ENCODE measurements around the gene FAM120B.

FAM120B gene

DNA sequence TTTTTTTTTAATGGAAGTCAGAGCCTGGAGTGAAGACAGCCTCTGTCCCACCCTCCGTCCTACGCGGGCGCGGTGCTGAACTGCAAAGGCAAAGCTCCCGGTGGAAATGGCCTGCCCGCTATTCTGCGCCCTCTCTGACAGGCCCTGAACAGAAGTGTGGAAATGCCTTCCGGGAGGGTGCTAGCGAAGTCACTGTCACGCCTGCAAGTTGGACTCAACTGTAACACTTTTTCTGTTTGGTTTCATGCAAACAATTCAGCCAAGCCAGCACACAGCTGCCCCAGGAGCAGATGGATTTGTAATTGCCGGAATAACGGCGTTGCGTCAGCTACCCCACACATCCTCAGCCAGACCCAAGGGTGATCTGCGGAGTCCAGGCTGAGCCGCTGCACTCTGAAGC, 138.9 kb downstream of the FAM120B start:
- H3K9me3 ChIP-seq (ENCODE audit: control insufficient read depth, low read length): no peaks in the 10 kb centered on the region
- H3K36me3 ChIP-seq (ENCODE audit: control insufficient read depth, insufficient read depth, low read length): no peaks in the 10 kb centered on the region
- 95 to 97% methylated on average over 14 to 17 of the region's 17 CpGs for WGBS, 2 experiments (ENCODE audit: insufficient coverage in 2 of 2)
- H3K27ac ChIP-seq (ENCODE audit: low read depth, low read length, severe bottlenecking): no peak overlapping the region
- no peak overlapping the region for H3K4me3 ChIP-seq (ENCODE audit: extremely low read depth, insufficient read depth, low read length, poor library complexity, severe bottlenecking)
- H3K4me1 ChIP-seq (ENCODE audit: control insufficient read depth, insufficient read depth, low read length, poor library complexity, severe bottlenecking): peaks cover 5% of the 10 kb centered on the region

DNA sequence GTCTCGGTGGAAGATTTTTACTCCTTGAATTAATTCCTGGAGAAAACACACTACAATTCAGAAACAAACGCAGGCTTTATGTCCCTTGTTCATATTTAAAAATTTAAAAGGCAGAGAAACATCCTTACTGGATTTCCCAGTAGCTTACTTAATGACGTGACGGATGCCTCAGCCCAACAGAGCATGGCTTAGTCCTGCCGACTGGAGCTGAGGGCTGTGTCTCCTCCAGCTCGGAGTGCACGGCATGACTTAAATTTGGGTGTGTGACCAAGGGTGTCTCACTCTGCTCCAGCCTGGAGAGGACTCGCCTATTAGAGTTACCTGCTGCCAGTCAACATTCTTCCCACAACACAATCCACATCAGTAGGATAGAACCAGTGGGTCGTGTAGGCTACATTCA, 139.4 kb downstream of the FAM120B start:
- 93 to 100% methylated on average over 6 of the region's 9 CpGs for WGBS, 2 experiments (ENCODE audit: insufficient coverage in 2 of 2)

GRCh38 chr6:170446841-170447560, 140.4 kb downstream of the FAM120B start:
- 89 to 94% methylated on average over 12 to 14 of the region's 15 CpGs for WGBS, 2 experiments (ENCODE audit: insufficient coverage in 2 of 2)
- no peak overlapping the region for H3K4me3 ChIP-seq (ENCODE audit: extremely low read depth, insufficient read depth, low read length, poor library complexity, severe bottlenecking)
- H3K4me1 ChIP-seq (ENCODE audit: control insufficient read depth, insufficient read depth, low read length, poor library complexity, severe bottlenecking): no peaks in the 10 kb centered on the region
- H3K9me3 ChIP-seq (ENCODE audit: control insufficient read depth, low read length): no peaks in the 10 kb centered on the region
- no peak overlapping the region for H3K27ac ChIP-seq (ENCODE audit: low read depth, low read length, severe bottlenecking)
- H3K36me3 ChIP-seq (ENCODE audit: control insufficient read depth, insufficient read depth, low read length): no peaks in the 10 kb centered on the region

More for the DNA sequence above, 139.4 kb downstream of the FAM120B start:
- Histone ChIP-seq H3K9me3 (ENCODE audit: control insufficient read depth, low read length) (no peaks in the 10 kb centered on the region), H3K36me3 (ENCODE audit: control insufficient read depth, insufficient read depth, low read length) (no peaks in the 10 kb centered on the region), H3K4me1 (ENCODE audit: control insufficient read depth, insufficient read depth, low read length, poor library complexity, severe bottlenecking) (peaks cover 2% of the 10 kb centered on the region), H3K4me3 (ENCODE audit: extremely low read depth, insufficient read depth, low read length, poor library complexity, severe bottlenecking) (no peak overlapping the region), H3K27ac (ENCODE audit: low read depth, low read length, severe bottlenecking) (no peak overlapping the region)

DNA sequence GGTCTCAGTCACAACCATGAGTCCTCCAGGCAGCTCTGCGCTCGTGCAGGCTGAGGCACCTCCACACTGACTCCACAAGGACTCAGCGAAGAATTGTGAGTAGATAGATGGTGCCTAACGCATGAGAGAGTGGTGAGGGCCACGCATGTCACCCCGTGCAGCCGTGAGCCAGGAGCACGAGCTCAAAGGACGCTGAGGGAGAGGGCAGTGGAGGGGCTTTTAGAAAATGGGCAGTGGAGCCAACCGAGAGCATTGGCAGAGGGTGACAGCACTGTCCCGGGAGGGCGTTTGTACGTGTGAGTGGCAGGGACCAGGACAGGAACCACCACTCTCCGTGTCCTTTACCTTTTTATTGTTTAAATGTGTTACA, 141.0 kb downstream of the FAM120B start:
- H3K27ac ChIP-seq (ENCODE audit: low read depth, low read length, severe bottlenecking): no peak overlapping the region
- no peaks in the 10 kb centered on the region for H3K9me3 ChIP-seq (ENCODE audit: control insufficient read depth, low read length)
- H3K4me1 ChIP-seq (ENCODE audit: control insufficient read depth, insufficient read depth, low read length, poor library complexity, severe bottlenecking): no peaks in the 10 kb centered on the region
- no peak overlapping the region for H3K4me3 ChIP-seq (ENCODE audit: extremely low read depth, insufficient read depth, low read length, poor library complexity, severe bottlenecking)
- no peaks in the 10 kb centered on the region for H3K36me3 ChIP-seq (ENCODE audit: control insufficient read depth, insufficient read depth, low read length)
- WGBS, 2 experiments (ENCODE audit: insufficient coverage in 2 of 2): 95 to 96% methylated on average over 11 to 13 of the region's 14 CpGs

- Histone ChIP-seq H3K27ac (ENCODE audit: low read depth, low read length, severe bottlenecking) (no peak overlapping the region), H3K36me3 (ENCODE audit: control insufficient read depth, insufficient read depth, low read length) (no peaks in the 10 kb centered on the region), H3K4me1 (ENCODE audit: control insufficient read depth, insufficient read depth, low read length, poor library complexity, severe bottlenecking) (no peaks in the 10 kb centered on the region), H3K9me3 (ENCODE audit: control insufficient read depth, low read length) (no peaks in the 10 kb centered on the region), H3K4me3 (ENCODE audit: extremely low read depth, insufficient read depth, low read length, poor library complexity, severe bottlenecking) (no peak overlapping the region)
- WGBS, 2 experiments (ENCODE audit: insufficient coverage in 2 of 2): 93 to 95% methylated on average over 11 to 12 of the region's 12 CpGs
Measured at GRCh38 chr6:170448317-170448716, 141.8 kb downstream of the FAM120B start.

DNA sequence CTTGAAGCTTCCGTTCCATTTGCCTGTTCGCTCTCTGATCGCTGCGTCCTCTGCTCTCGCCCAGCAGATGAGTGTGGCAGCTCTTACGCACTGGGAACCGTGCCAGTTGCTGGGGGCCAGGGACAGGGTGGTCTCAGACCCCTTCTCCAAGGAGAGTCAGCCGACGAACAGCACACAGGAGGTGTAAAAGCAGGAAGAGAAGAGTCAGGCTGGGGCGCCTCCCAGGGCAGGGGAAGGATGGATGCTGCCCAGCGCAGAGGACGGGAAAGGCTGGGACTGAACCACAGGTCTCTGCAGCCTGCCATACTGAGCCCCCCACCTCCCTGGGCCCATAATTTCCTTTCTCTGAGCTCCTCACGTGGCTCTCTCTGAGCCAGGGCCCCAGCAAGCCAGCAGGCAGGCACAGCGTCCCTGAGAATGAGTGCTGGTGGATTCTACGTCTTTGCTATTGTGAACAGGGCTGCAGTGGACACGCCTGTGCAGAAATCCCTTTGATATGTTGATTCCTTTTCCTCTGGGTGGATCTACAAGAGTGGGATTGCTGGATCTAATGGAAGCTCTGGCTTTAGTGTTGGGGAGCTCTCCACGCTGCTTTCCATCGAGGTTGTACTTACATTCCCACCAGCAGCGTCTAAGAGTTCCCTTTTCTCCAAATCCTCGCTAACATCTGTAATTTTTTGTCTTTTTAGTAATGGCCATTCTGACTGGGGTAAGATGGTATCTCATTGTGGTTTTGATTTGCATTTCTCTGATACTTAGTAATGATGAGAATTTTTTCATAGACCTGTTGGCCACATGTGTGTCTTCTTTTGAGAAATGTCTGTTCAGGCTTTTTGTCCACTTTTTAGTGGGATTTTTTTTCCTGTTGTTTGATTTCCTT, 142.4 kb downstream of the FAM120B start:
- Histone ChIP-seq H3K36me3 (ENCODE audit: control insufficient read depth, insufficient read depth, low read length) (no peaks in the 10 kb centered on the region), H3K9me3 (ENCODE audit: control insufficient read depth, low read length) (no peaks in the 10 kb centered on the region), H3K4me1 (ENCODE audit: control insufficient read depth, insufficient read depth, low read length, poor library complexity, severe bottlenecking) (no peaks in the 10 kb centered on the region), H3K4me3 (ENCODE audit: extremely low read depth, insufficient read depth, low read length, poor library complexity, severe bottlenecking) (no peak overlapping the region), H3K27ac (ENCODE audit: low read depth, low read length, severe bottlenecking) (no peak overlapping the region)
- WGBS, 2 experiments (ENCODE audit: insufficient coverage in 2 of 2): 86 to 87% methylated on average over 14 to 16 of the region's 20 CpGs

DNA sequence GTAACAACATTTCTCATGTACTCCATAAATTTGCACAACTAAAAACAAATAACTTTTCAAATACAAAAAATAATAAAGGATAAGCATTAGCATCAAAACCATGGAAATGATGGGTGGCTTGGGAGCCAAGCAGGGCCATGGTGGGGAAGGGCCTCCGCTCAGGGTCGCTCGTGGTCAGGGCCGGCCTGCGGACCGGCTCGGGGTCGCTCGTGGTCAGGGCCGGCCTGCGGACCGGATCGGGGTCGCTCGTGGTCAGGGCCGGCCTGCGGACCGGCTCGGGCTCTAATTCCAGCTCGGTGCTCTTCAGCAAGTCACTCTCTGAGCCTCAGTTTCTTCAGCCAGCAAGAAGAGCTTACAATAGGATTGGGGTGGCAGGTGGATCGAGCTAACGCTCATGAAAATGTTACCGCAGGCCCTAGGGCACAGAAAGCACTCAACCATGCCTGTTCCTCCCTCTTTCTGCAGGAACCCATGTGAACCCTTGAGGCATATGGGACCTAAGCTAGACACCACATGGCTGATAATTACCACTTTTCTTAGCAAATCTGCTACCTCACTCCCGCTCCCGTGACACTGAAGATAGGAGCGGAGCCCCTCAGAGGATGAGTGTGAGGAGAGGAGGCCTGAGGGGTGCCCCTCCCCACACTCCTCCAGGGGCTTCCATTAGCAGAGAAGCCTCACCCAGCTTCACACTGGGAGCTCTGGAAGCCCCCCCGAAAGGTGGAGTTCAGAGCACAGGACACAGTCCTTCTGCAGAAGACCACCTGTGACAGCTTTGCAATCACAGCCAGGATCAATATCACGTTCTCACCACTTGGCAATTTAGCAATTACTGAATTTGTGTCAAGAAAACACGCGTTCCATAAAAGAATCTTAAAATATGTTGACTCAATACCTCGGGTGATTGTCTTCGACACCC, 143.5 kb downstream of the FAM120B start:
- no peak overlapping the region for H3K4me3 ChIP-seq (ENCODE audit: extremely low read depth, insufficient read depth, low read length, poor library complexity, severe bottlenecking)

DNA sequence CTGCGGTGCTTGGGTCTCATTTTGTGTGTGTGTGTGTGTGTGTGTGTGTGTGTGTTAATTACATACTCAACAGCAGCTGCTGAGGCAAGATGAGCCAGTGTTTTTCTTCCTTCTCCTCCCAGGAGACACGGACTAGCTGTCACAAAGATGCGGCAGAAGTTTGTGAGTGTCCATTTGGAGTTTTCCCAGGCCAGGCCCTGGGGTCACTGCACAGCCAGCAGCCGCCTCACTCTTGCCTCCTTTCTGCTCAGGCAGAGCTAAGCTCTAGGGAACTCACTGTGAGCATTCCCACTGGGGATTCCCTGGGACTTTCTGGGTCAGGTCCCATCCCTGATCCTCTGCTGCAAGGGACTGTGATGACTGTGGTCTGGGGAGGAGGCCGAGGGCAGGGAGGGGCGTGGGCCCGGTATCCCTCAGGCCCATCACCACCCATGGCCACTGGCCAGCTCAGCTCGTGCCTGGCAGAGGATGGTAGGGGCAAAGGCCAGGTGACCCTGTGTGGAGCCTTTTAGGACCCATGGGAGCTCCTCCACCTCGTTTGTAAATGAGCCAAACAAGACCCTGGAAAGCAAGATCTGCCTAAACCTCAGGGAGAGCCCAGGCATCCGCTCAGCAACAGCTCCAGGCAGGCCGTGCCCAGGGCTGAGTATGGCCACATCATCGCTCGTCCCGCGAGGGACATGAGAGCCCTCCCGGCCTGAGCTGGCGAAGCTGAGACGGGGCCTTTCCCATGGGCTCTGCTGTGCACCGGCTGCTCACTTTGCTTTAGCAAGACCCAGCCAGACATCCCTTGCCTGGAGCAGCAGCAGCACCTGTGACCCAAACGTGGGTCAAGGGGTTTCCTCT, 144.6 kb downstream of the FAM120B start:
- no peak overlapping the region for H3K4me3 ChIP-seq (ENCODE audit: extremely low read depth, insufficient read depth, low read length, poor library complexity, severe bottlenecking)
- H3K4me1 ChIP-seq (ENCODE audit: control insufficient read depth, insufficient read depth, low read length, poor library complexity, severe bottlenecking): no peaks in the 10 kb centered on the region
- no peak overlapping the region for H3K27ac ChIP-seq (ENCODE audit: low read depth, low read length, severe bottlenecking)
- no peaks in the 10 kb centered on the region for H3K36me3 ChIP-seq (ENCODE audit: control insufficient read depth, insufficient read depth, low read length)
- 82 to 90% methylated on average over 9 to 19 of the region's 20 CpGs for WGBS, 2 experiments (ENCODE audit: insufficient coverage in 2 of 2)
- H3K9me3 ChIP-seq (ENCODE audit: control insufficient read depth, low read length): no peaks in the 10 kb centered on the region

More for the DNA sequence above, 143.5 kb downstream of the FAM120B start:
- WGBS, 2 experiments (ENCODE audit: insufficient coverage in 2 of 2): 89 to 95% methylated on average over 28 to 32 of the region's 32 CpGs
- H3K9me3 ChIP-seq (ENCODE audit: control insufficient read depth, low read length): no peaks in the 10 kb centered on the region
- H3K36me3 ChIP-seq (ENCODE audit: control insufficient read depth, insufficient read depth, low read length): no peaks in the 10 kb centered on the region
- H3K4me1 ChIP-seq (ENCODE audit: control insufficient read depth, insufficient read depth, low read length, poor library complexity, severe bottlenecking): no peaks in the 10 kb centered on the region
- no peak overlapping the region for H3K27ac ChIP-seq (ENCODE audit: low read depth, low read length, severe bottlenecking)

- Histone ChIP-seq H3K4me3 (ENCODE audit: extremely low read depth, insufficient read depth, low read length, poor library complexity, severe bottlenecking) (no peak overlapping the region), H3K27ac (ENCODE audit: low read depth, low read length, severe bottlenecking) (no peak overlapping the region), H3K36me3 (ENCODE audit: control insufficient read depth, insufficient read depth, low read length) (no peaks in the 10 kb centered on the region), H3K9me3 (ENCODE audit: control insufficient read depth, low read length) (no peaks in the 10 kb centered on the region), H3K4me1 (ENCODE audit: control insufficient read depth, insufficient read depth, low read length, poor library complexity, severe bottlenecking) (no peaks in the 10 kb centered on the region)
- 95% methylated on average over 17 to 18 of the region's 20 CpGs for WGBS, 2 experiments (ENCODE audit: insufficient coverage in 2 of 2)
Measured at GRCh38 chr6:170451762-170452651, 145.4 kb downstream of the FAM120B start.
